ENCODE data around the gene LRMDA. TPM values are rescaled to one million over a fixed set of nuclear protein-coding genes. Genes with fewer than 3 reads are reported as not detected.

LRMDA gene
- total RNA-seq, 1 experiment from 2014 or later, result 1.2 TPM

- no peaks in the 10 kb centered on the region for H3K9me3 ChIP-seq (ENCODE audit: low read length)
- peaks cover 66% of the 10 kb centered on the region for H3K27me3 ChIP-seq (ENCODE audit: low read length)
- no peaks in the 10 kb centered on the region for H3K4me1 ChIP-seq (ENCODE audit: insufficient read depth, low read length)
- H3K4me3 ChIP-seq (ENCODE audit: low read length), result no peak overlapping the region
- no peak overlapping the region for H3K4me2 ChIP-seq (ENCODE audit: low read length)
- no peak overlapping the region for H3K27ac ChIP-seq (ENCODE audit: low read length)
- POLR2A ChIA-PET (ENCODE audit: unreplicated experiment), result interaction anchor here (0.6 kb wide), 1 partner anchor 273 kb away, joined by 10 read pairs; no protein-coding TSS in a partner anchor
- BruUV-seq (replicated peaks), result no TSS peak
- intact Hi-C loops (cut with micrococcal nuclease), result no loop called here
- no peaks in the 10 kb centered on the region for H4K20me1 ChIP-seq (ENCODE audit: low read length)
- H3K9me2 ChIP-seq (replicated peaks; ENCODE audit: low read length), result no peaks in the 10 kb centered on the region
- ATAC-seq (no peak), DNase-seq (no peak)
- no peaks in the 10 kb centered on the region for H3K79me2 ChIP-seq (ENCODE audit: low read length)
- no peak for TF ChIP-seq EZH2 (IDR thresholded peaks at IDR 0.05; ENCODE audit: low read length, unreplicated experiment)
- TF ChIP-seq CTCF (conservative IDR thresholded peaks at IDR 0.05; ENCODE audit: low read depth, low read length), result no peak
- H2AFZ ChIP-seq (ENCODE audit: low read length), result no peak overlapping the region
- CTCF ChIA-PET, result no interaction called here
- no peaks in the 10 kb centered on the region for H3F3A ChIP-seq (ENCODE audit: low read length, unreplicated experiment)
- H3K36me3 ChIP-seq (ENCODE audit: low read depth, low read length), result no peaks in the 10 kb centered on the region
- no peak overlapping the region for H3K9ac ChIP-seq (ENCODE audit: low read length)
These were observed 305.6 kb downstream of the LRMDA start for GRCh38 chr10:75736889-75737579.

GRCh38 chr10:75737580-75737949 lies 306.1 kb downstream of the LRMDA start:
- CTCF ChIA-PET, result no interaction called here
- no peak for TF ChIP-seq EZH2 (IDR thresholded peaks at IDR 0.05; ENCODE audit: low read length, unreplicated experiment)
- TF ChIP-seq EZH2phosphoT487 (IDR thresholded peaks at IDR 0.05; ENCODE audit: borderline replicate concordance, low read length), result no peak
- no peak for TF ChIP-seq CTCF (conservative IDR thresholded peaks at IDR 0.05; ENCODE audit: low read depth, low read length)
- ATAC-seq, result no peak

GRCh38 chr10:75738924-75739323 lies 307.5 kb downstream of the LRMDA start:
- Histone ChIP-seq H3F3A (ENCODE audit: low read length, unreplicated experiment) (no peaks in the 10 kb centered on the region), H3K27ac (ENCODE audit: low read length) (no peak overlapping the region), H3K4me2 (ENCODE audit: low read length) (no peak overlapping the region), H3K4me1 (ENCODE audit: insufficient read depth, low read length) (no peaks in the 10 kb centered on the region), H3K9me2 (replicated peaks; ENCODE audit: low read length) (no peaks in the 10 kb centered on the region), H3K9ac (ENCODE audit: low read length) (no peak overlapping the region), H3K27me3 (ENCODE audit: low read length) (peaks cover 81% of the 10 kb centered on the region), H3K36me3 (ENCODE audit: low read depth, low read length) (no peaks in the 10 kb centered on the region), H3K4me3 (ENCODE audit: low read length) (no peak overlapping the region), H3K79me2 (ENCODE audit: low read length) (no peaks in the 10 kb centered on the region), H2AFZ (ENCODE audit: low read length) (no peak overlapping the region), H3K9me3 (ENCODE audit: low read length) (no peaks in the 10 kb centered on the region), H4K20me1 (ENCODE audit: low read length) (no peaks in the 10 kb centered on the region)
- no peak for DNase-seq
- intact Hi-C loops (cut with micrococcal nuclease), result no loop called here
- POLR2A ChIA-PET (ENCODE audit: unreplicated experiment), result no interaction called here
- TF ChIP-seq EZH2phosphoT487 (IDR thresholded peaks at IDR 0.05; ENCODE audit: borderline replicate concordance, low read length), result no peak
- TF ChIP-seq CTCF (conservative IDR thresholded peaks at IDR 0.05; ENCODE audit: low read depth, low read length), result no peak
- no peak for TF ChIP-seq EZH2 (IDR thresholded peaks at IDR 0.05; ENCODE audit: low read length, unreplicated experiment)
- BruUV-seq (replicated peaks), result no TSS peak
- no peak for ATAC-seq
- CTCF ChIA-PET, result no interaction called here

More at GRCh38 chr10:75737580-75737949, 306.1 kb downstream of the LRMDA start:
- no peak overlapping the region for H3K27ac ChIP-seq (ENCODE audit: low read length)
- intact Hi-C loops (cut with micrococcal nuclease), result no loop called here
- H2AFZ ChIP-seq (ENCODE audit: low read length), result no peak overlapping the region
- H3K27me3 ChIP-seq (ENCODE audit: low read length), result peaks cover 68% of the 10 kb centered on the region
- no peak overlapping the region for H3K4me3 ChIP-seq (ENCODE audit: low read length)
- H3K4me1 ChIP-seq (ENCODE audit: insufficient read depth, low read length), result no peaks in the 10 kb centered on the region
- POLR2A ChIA-PET (ENCODE audit: unreplicated experiment), result no interaction called here
- H3K36me3 ChIP-seq (ENCODE audit: low read depth, low read length), result no peaks in the 10 kb centered on the region
- H3F3A ChIP-seq (ENCODE audit: low read length, unreplicated experiment), result no peaks in the 10 kb centered on the region
- no peaks in the 10 kb centered on the region for H4K20me1 ChIP-seq (ENCODE audit: low read length)
- BruUV-seq (replicated peaks), result no TSS peak
- no peaks in the 10 kb centered on the region for H3K79me2 ChIP-seq (ENCODE audit: low read length)
- no peak overlapping the region for H3K4me2 ChIP-seq (ENCODE audit: low read length)
- H3K9me3 ChIP-seq (ENCODE audit: low read length), result no peaks in the 10 kb centered on the region
- H3K9ac ChIP-seq (ENCODE audit: low read length), result no peak overlapping the region
- DNase-seq, result no peak
- H3K9me2 ChIP-seq (replicated peaks; ENCODE audit: low read length), result no peaks in the 10 kb centered on the region
